Body of pancreas (tissue), 4 donors: ENCODE data around the gene MAP7D1. TPM values are rescaled to one million over a fixed set of nuclear protein-coding genes. Genes with fewer than 3 reads are reported as not detected.
"Not testable (repeated sequence)": the region's sequence is repeated elsewhere in the genome, so short reads cannot be mapped to it uniquely, and the experiment has no call there.

Source experiments
- ATAC-seq: fragments of 150-250 bp; one replicate; pipeline ENCODE4 v1.9.1; 2016
- DNase-seq, 4 donors: peaks; one replicate each; pipeline ENCODE4 v3.0.0-alpha.2; 2019
- H3K27ac ChIP-seq, 4 donors: fragments of 200-600 bp; sonication (generic); 1 replicate in 3 of 4; 2 replicates in 1 of 4; pipeline versions ENCODE4 v1.5.1 to v1.6.1; 2016 to 2019; ENCODE audit warnings: mild to moderate bottlenecking in 1 of 4, mixed read lengths in 1 of 4, moderate library complexity in 1 of 4
- H3K27me3 ChIP-seq, 2 donors: fragments of 200-600 bp; sonication (generic); one replicate each; pipeline ENCODE4 v1.6.0; 2016; ENCODE audit warnings: mild to moderate bottlenecking in 1 of 2
- H3K36me3 ChIP-seq, 2 donors: fragments of 200-600 bp; sonication (generic); replicated peaks in 1 of 2; 2 replicates each; pipeline ENCODE4 v1.5.1; 2016; ENCODE audit warnings: low read depth in 2 of 2; ENCODE audit not compliant: insufficient read depth in 1 of 2
- H3K4me1 ChIP-seq: fragments of 200-600 bp; sonication (generic); one replicate; pipeline ENCODE4 v1.6.0; 2016
- H3K4me3 ChIP-seq, 2 donors: fragments of 200-600 bp; sonication (generic); 1 replicate in 1 of 2; 2 replicates in 1 of 2; pipeline ENCODE4 v1.5.1; 2016 to 2019
- H3K9me3 ChIP-seq, 3 donors: fragments of 200-600 bp; sonication (generic); 1 replicate in 2 of 3; 2 replicates in 1 of 3; pipeline ENCODE4 v1.5.1; 2016
- CTCF ChIP-seq, 7 experiments: fragments of 450-650 bp in 4 of 7; fragments of 200-600 bp in 3 of 7; sonication (generic) in 3 of 7; IDR thresholded peaks; one replicate each; pipeline ENCODE4 v1.5.1; 2016 to 2019; ENCODE audit warnings: antibody characterized with exemption in 7 of 7
- POLR2A ChIP-seq, 3 donors: fragments of 450-650 bp; IDR thresholded peaks; one replicate each; pipeline ENCODE4 v1.6.1; 2016; ENCODE audit warnings: antibody characterized with exemption in 3 of 3, mild to moderate bottlenecking in 2 of 3
- WGBS, 2 donors: methylation state at CpG; one replicate each; pipeline ENCODE4 v1.1.5; 2017; 5-methylcytosine and 5-hydroxymethylcytosine counted together
- intact Hi-C: fragments of 100-400 bp; cut with DNase I; formaldehyde crosslinking; loops from one replicate; pipeline ENCODE4 v1.15.1; 2023
- total RNA-seq, 2 donors: library from RNA; depleted of rRNA; stranded (reverse); fragments of >200 nt; gene quantifications; one replicate each; pipeline ENCODE4 v1.1.0, GENCODE V29; 2016

MAP7D1 gene
- total RNA-seq, 2 donors from 2014 or later, result 32.9 to 97.2 TPM

GRCh38 chr1:36183309-36183856, 27.4 kb downstream of the MAP7D1 start:
- Histone ChIP-seq H3K4me1 (peaks cover 16% of the 10 kb centered on the region), H3K27ac (no peak overlapping the region), H3K27me3 (no peaks in the 10 kb centered on the region), H3K4me3 (no peak overlapping the region), H3K36me3 (peaks cover 0 to 7% of the 10 kb centered on the region in 2 donors), H3K9me3 (no peaks in the 10 kb centered on the region)
- WGBS, 2 donors, result 57 to 60% methylated on average over 2 of the region's 2 CpGs
- intact Hi-C loops, result no loop called here
- TF ChIP-seq CTCF (IDR thresholded peaks at IDR 0.05) (no peak), POLR2A (IDR thresholded peaks at IDR 0.05) (no peak)
- ATAC-seq (no peak), DNase-seq (peak in 1 of 4 donors; percentile 20)

DNA sequence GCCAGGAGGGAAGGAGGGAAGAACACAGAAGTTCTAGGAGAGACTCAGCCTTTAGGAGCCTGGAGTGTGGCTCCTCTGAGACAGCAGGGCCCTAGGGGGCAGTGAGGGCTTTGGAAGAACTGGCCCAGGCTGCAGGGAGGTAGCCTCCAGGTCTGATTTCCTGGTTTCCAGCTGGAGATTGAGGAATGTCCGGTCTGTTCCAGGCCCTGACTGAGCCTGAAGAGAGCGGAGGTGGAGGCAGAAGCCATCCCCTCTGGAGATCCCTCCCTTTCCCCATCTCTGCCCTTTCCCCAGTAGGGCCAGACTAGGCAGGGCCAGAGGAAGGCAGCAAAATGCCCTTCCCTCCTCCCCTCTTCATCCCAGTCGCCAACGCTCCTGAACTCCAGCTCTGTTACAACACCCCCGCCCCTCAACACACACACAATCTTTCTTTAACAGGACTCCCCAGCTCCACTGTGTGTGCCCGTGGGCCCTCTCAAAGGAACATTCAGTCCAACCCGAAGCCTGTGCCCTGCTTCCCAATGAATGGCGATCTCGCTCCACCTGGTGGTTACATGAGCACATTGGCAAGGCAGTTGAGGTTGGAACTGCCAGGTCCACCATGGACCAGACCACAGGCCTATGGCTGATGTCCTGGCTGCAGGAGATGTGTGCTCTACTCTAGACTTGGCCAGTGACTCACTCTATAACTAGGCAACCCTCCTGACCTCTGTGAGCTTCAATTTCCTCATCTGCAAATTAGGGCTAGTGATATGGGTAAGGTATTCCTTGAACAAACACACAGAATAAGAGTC, 32.0 kb downstream of the MAP7D1 start:
- intact Hi-C loops, result loop anchor here (5.0 kb wide), 2 partner anchors 36 to 91 kb away; no protein-coding TSS in a partner anchor
- no peaks in the 10 kb centered on the region for H3K9me3 ChIP-seq
- H3K4me3 ChIP-seq, result no peak overlapping the region
- peaks cover 9% of the 10 kb centered on the region for H3K4me1 ChIP-seq
- 3 to 4% methylated on average over 6 to 9 of the region's 9 CpGs for WGBS, 2 donors
- H3K27me3 ChIP-seq, result no peaks in the 10 kb centered on the region
- H3K27ac ChIP-seq, result peak overlapping the region; percentile 33 to 65 (median 58)
- TF ChIP-seq CTCF (IDR thresholded peaks at IDR 0.05) (peak; percentile 73 to 97 (median 96)), POLR2A (IDR thresholded peaks at IDR 0.05) (peak in 1 of 3 donors; percentile 17)
- ATAC-seq (peak; percentile 98), DNase-seq (peak; percentile 87 to 91 (median 89))
- no peaks in the 10 kb centered on the region for H3K36me3 ChIP-seq

- peaks cover 35% of the 10 kb centered on the region for H3K4me1 ChIP-seq
- H3K27me3 ChIP-seq, ATAC-seq, H3K27ac ChIP-seq, DNase-seq, H3K4me3 ChIP-seq, H3K36me3 ChIP-seq, H3K9me3 ChIP-seq: not testable (repeated sequence)
- intact Hi-C loops, result loop anchor here (10.0 kb wide), 1 partner anchor 88 kb away; no protein-coding TSS in a partner anchor
- WGBS, 2 donors, result 80 to 94% methylated on average over 3 to 8 of the region's 12 CpGs
Observed at GRCh38 chr1:36196805-36197204, 40.8 kb downstream of the MAP7D1 start.

- no peak for DNase-seq
- no peak overlapping the region for H3K4me3 ChIP-seq
- WGBS, 2 donors, result 52 to 71% methylated on average over 5 of the region's 5 CpGs
- no peaks in the 10 kb centered on the region for H3K36me3 ChIP-seq
- peaks cover 46% of the 10 kb centered on the region for H3K4me1 ChIP-seq
- TF ChIP-seq CTCF (IDR thresholded peaks at IDR 0.05) (no peak), POLR2A (IDR thresholded peaks at IDR 0.05) (no peak)
- ATAC-seq, result no peak
- intact Hi-C loops, result loop anchor here (10.0 kb wide), 1 partner anchor 86 kb away; no protein-coding TSS in a partner anchor
- no peaks in the 10 kb centered on the region for H3K9me3 ChIP-seq
- H3K27ac ChIP-seq, result no peak overlapping the region
- no peaks in the 10 kb centered on the region for H3K27me3 ChIP-seq
Observed at GRCh38 chr1:36198641-36199040, 42.7 kb downstream of the MAP7D1 start.

GRCh38 chr1:36199934-36200741, 44.2 kb downstream of the MAP7D1 start:
- intact Hi-C loops, result loop anchor here (10.0 kb wide), 1 partner anchor 85 kb away; no protein-coding TSS in a partner anchor
- ATAC-seq (peak; percentile 80), DNase-seq (peak; percentile 47 to 80 (median 70))
- 37 to 46% methylated on average over 13 of the region's 13 CpGs for WGBS, 2 donors
- no peak overlapping the region for H3K4me3 ChIP-seq
- H3K36me3 ChIP-seq, result no peaks in the 10 kb centered on the region
- peak overlapping the region; percentile 57 to 78 (median 74) for H3K27ac ChIP-seq
- H3K9me3 ChIP-seq, result no peaks in the 10 kb centered on the region
- H3K4me1 ChIP-seq, result peaks cover 60% of the 10 kb centered on the region
- TF ChIP-seq CTCF (IDR thresholded peaks at IDR 0.05) (no peak), POLR2A (IDR thresholded peaks at IDR 0.05) (peak in 2 of 3 donors; percentile 27)
- H3K27me3 ChIP-seq, result no peaks in the 10 kb centered on the region
